Fibroblast of peridontal ligament (primary cell): ENCODE measurements around the gene SELPLG.

Experiments
- DNase-seq: peaks from one replicate; pipeline ENCODE4 v3.0.0-alpha.2; 2010; ENCODE audit errors: extremely low read depth

The SELPLG gene

DNA sequence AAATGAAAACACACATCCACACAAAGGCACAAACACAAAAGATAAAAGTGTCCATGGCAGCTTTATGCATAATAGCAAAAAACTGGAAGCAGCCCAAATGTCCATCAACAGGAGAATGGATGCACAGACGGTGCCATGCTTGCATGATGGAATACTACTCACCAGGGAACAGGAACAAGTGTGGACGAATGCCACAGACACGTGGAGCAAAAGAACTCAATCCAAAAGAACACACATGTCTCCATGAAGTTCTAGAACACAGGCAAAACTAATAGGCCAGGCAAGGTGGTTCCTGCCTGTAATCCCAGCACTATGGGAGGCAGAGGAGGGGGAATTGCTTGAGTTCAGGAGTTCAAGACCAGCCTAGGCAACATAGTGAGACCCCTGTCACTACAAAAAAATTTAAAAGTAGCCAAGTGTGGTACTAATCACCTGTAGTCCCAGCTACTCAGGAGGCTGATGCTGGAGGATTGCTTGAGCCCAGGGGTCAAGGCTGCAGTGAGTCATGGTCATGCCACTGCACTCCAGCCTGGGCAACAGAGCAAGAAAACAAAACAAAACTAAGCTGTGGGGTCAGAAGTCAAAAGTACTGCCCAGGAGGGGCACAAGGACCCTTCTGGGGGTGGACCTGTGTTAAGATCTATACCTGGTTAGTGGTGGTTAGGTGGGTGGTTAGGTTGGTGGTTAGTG is 28.5 kb downstream of the SELPLG start:
- no peak for DNase-seq

DNA sequence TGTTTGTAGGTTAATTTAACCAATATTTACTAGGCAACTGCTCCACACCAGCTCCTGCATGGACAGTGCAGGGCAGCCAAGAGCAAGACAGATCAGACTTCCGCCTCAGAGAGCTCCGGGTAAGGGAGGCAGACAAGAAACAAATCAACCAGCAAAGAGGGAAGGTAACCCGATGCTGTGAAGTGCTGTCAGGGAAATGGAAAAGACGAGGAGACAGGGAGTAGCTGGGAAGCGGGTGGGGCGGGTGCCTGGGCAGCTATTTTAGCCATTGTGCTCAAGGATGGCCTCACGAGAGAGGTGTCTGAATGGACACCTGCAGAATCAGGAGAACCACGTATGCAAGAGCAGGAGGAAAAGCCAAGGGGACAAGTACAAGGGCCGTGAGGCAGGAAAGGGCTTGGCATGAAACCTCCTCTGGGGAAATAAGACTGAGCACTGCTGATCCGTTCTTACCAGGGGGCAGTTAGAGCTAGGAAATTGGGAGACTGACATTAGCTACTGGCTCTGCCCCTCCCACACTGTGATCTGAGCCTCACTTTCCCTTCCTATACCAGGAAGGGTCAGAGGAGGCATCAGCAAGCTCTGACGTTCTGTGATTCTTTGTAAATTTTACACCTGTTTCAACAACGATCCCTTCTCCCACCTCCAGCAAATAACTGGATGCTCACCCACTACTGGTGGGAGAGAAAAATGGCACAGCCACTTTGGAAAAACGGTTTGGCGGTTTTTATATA is 29.3 kb downstream of the SELPLG start:
- DNase-seq, result no peak

DNA sequence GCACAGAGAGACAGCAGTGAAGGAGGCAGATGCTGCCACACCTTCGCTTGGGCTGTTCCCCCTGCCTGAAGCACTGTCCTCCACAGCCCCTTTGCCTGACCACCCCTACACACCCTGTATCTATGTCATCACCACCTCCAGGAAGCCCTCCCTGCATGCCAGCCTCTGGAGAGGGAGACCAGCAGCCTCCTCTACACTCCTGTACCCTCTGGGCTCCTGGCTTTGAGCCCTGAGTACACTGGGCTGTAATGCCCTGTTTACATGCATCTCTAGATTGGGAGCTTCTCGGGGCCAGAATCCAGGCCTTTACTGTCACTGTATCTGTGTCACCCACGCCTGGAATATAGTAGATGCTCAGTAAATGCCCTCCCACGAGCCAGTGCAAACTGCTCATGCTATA is 30.0 kb downstream of the SELPLG start:
- no peak for DNase-seq

DNA sequence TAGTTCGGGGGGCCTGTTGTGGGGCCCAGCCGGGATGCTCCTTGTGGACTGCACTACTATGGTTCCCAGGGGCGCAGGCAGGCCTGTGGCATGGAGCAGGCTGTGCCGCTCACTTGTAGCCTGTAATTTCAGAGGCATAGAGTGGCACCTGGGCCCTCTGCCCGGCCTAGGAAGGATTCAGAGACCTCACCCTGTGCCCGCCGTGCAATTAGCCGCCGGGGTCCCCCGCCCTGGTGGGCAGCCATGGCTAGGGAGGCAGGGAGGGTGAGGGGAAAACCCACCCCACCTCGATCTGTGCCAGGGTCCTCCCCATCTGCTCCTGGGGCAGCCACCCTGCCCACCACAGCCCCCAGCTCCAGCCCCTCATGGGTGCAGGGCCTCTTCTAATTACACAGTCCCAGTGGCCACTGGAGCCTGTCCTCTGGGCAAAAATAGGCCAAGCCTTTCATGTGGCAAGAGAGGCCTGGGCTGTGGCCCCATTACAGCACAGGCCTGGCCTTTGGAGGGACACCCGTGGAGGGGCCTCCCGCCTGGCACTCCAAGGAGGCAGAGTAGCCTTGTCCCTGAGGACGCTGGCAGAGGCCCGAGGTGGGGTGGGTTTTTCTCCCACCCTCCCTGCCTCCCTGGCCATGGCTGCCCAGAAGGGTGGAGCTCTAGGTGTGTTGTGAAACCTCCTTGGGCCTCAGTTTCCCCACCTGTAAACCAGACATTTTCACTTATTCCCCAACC is 30.6 kb downstream of the SELPLG start:
- DNase-seq, result no peak

DNA sequence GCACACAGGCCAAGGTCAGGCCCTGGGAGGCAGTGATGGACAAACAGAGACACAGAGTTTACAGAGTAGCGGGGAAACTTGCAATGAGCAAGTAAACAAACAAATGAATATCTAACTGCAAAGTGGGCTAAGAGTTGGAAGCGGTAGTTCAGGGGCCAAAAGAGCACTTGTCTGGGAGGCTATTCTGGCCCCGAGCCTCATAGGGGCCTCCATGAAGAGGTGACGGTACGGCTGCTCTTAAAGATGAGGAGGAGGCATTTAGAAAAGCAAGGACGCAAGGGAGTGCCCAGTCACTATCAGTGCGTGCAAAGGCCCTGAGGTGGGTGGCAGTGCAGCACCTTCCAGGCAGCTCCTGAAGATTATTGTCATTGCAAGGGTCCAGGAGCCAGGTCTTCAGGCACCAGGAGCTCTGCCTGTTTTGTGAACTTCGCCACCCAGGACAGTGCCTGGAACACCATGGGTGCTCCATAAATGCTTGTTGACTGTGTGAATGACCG is 31.4 kb downstream of the SELPLG start:
- DNase-seq, result no peak

DNA sequence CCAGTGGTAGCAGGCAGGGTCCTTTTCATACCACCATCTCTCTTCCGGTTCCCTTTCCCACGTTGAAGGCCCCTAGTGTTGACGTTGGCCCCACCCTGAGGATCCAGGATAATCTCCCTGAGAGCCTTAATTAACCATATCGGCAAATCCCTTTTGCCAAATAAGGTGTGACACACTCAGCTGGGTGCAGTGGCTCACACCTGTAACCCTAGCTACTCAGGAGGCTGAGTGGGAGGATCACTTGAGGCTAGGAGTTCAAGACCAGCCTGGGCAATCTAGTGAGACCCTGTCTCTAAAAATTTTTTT is 33.0 kb downstream of the SELPLG start:
- DNase-seq, result no peak

DNA sequence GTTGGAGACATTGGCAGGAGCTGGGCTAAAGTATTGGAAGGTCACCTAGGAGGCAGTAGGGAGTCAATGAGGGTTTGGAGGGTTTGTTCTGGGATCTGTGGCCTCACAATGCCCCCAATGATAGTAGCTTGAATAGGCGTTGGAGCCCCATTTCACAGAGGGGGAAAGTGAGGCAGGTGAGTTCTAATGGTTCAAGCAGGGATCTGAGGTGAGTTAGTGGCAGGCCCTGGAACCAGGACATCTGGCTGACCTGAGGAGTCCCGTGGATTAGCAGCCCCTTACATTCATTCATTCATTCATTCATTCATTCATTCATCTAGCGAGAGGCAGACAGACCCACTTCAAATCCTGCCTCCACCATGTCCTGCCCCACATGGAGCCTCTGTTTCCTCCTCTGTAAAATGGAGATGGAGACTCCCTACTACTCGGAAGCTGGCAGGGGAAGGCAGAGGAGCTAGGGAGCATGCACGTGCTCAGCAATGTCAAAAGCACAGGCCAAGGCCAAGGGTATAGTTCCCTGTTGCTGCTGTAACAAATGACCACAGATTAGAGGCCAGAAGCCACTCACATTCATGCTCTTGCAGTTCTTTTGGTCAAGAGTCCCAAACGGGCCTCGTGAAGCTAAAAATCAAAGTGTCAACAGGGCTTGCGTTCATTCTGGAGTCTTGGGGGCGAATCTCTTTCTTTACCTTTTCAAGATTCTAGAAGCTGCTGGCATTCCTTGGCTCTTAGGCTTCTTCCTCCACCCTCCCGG is 33.6 kb downstream of the SELPLG start:
- no peak for DNase-seq

DNA sequence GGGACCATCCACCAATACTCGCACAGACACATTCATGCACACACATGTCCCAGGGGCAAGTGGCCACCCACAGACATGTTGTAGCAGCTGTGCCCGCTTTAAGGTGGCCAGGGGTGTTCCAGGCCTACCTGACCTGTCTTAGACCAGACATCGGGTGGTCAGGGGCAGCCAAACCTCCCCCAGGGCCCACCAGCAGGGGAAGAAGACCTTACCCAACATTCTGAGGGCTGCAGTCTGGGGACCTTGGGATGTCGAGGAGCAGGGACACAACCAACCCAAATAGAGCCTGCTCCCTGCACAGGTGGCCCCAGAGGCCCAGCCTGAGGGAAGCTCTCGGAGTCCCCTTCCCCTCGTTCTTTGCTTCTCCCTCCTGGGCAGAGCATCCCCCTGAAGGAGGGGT is 34.2 kb downstream of the SELPLG start:
- no peak for DNase-seq

DNA sequence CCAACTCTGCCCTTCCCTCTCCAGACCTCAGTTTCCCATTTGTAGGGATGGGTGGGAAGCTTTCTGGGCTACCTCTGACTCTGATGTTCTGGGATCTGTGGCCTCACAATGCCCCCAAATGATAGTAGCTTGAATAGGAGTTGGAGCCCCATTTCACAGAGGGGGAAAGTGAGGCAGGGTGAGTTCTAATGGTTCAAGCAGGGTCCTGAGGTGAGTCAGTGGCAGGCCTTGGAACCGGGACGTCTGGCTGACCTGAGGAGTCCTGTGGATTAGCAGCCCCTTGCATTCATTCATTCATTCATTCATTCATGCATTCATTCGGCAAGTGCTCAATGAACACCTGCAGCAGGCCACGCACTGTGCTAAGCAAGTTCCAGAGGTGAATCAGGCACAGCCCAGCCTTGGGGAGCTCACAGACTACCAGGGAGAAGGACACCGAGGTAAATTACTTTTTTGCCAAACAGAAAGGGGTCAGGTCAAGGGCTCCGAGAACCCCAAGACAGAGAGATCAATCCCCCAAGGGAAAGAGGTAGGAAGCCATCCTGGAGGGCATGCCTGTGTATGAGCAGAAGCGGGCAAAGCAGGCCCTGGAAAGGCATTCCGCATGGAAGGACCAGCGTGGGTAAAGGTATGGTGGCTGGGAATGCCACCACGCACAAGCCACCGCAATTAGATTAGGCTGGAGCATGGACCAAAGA is 35.0 kb downstream of the SELPLG start:
- no peak for DNase-seq

DNA sequence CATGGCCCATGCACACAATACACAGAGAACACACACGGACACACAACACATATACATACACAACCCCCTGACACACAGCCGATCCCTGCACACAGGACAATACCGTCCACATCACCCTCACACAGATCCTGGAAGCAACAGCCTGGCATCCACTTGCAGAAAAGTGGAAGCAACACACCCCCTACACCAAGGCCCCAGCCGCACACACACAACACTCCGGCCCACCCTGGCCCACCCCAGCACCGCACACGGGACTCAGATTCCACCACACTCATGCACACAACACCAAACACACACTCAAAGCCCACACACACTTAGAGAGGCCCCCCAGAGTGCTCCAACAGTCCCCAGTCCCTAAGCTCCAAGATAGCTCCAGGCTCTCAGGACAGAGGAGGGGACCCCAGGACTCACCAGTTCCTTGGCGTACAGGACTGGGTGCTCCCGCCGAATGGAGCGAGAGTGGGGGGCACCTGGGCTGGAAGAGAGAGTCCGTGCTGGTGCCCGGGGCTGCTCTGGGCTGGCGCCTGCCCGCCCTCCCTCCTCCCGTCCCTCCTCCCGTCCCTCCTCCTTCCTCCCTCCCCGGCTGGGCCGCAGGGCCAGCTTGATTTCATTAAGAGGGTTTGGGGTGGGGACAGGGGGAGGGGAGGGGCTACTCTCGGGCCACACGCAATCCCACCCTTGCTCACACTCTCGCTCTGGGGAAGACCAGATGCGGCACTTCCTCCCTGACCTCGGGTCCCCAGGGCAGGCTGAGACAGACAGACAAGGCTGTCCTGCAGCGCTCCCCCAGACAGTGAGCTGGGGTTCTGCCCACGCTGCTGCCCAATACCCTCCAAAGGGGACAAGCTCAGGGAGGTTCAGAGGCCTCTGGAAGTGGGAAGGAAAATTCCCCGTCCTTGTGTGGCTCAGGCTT is 35.9 kb downstream of the SELPLG start, which contains the start of gene TMEM119:
TMEM119 (minus strand) TSS at position 526 of the 913 bp plus-strand sequence. CDS start 5,701 bp downstream, outside the sequence.
- DNase-seq, result peak; percentile 82

DNA sequence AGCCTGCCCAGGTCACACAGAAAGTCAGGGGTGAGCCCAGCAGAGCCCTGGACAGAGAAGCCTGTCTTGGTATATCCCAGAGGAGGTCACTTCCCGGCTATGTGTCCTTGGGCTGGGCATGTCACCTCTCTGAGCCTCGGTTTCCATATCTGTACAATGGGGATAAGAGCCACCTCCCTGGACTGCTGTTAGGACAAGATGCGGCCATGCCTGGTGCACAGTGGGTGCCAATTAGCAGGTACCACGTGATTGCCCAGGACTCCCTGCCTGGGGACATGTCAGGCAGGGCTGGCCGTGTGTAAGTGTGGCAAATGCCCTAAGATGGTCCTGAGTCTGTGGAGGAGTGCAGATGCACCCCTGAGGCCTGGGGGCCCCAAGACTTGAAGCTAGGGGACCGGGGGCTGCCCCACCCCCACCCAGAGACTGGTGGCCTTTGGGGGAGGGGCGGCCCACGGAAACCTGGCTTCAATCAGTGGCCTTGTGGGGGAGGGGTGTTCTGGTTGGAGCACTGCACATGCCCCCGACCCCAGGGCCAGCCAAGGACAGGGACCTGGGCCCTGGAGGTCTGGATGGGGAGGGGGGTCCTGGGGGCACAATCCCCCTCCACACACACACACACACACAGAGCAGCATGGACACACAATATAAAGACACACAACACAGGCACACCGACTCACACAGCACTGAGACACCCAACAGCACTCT is 36.7 kb downstream of the SELPLG start:
- no peak for DNase-seq

DNA sequence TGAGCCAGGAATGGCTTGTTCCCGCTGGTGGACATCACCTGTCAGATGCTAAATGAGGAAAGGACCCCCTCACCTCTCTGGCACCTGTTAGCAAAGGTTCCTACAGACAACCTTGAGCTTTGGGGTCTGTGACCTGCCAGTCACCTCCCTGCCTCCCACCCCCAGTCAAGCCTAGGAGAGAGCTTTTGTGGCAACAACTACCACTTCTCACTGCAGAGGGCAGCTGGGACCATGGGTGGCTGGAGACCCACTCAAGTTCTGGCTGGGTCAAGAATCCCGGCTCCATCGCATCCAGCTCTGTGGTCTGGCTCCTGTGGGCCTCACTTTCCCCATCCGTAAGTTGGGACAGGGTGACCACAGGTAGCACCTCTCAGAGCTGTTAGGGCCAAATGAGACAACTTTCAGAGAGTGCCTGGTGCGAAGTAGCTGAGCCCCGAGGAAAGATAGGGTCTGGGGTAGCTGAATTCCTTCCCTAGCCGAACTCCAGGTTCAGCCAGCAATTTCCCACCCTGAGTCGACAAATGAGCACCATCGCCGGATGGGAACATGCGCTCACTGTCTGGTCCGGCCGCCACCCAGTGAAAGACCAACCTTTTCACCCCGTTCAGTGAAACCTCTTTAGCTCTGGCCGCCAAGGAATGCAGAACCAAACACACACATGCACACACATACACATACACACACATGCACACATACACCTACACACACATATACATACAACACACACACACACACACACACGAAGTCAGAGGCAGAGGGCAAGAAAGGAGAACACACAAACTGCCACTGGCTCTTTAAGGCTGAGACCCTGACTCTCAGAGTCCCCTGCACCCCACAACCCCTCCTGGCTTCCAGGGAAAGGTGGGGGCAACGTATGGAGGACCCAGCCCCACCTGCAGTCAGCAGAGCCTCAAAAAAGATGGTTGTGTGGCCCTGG is 37.7 kb downstream of the SELPLG start:
- no peak for DNase-seq

DNA sequence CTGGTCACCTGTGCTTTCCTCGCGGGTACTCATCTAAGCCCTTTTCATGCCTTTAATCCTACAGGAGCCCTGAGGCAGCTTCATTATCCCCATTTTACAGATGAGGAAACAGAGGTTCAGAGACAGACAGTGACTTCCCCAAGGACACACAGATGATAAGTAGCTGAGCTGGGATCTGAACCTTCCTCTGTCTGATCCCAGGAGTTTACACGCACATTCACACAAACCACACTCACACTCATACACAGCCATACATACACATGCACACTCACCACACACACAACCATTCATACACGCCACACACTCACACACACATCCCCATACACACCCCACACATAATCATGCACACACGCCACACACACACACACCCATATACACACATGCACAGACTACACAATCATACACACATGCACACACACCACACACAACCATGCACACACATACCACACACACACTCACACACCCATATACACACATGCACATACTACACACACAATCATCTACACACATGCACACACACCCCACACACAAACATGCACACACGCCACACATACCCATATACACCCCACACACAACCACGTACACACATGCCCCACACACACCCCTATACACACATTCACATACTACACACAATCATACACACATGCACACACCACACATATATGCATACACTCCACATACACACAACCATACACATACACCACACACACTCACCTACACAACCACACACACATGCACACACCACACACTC is 38.6 kb downstream of the SELPLG start:
- no peak for DNase-seq

DNA sequence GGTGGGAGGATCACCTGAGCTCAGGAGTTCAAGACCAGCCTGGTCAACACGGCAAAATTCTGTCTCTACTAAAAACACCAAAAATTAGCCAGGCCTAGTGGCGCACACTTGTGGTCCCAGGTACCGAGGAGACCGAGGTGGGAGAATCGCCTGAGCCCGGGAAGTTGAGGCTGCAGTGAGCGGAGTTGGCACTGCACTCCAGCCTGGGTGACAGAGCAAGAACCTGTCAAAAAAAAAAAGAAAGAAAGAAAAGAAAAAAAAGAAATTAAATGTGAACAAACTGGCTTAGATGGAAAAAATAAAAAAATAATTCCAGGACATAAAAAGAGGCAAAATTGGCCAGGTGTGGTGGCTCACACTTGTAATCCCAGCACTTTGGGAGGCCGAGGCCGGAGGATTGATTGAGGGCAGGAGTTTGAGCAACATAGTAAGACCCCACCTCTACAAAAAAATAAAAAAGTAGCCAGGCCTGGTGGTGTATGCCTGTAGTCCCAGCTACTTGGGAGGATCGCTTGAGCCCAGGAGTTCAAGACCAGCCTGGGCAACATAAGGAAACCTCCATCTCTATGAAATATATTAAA is 39.3 kb downstream of the SELPLG start:
- no peak for DNase-seq

DNA sequence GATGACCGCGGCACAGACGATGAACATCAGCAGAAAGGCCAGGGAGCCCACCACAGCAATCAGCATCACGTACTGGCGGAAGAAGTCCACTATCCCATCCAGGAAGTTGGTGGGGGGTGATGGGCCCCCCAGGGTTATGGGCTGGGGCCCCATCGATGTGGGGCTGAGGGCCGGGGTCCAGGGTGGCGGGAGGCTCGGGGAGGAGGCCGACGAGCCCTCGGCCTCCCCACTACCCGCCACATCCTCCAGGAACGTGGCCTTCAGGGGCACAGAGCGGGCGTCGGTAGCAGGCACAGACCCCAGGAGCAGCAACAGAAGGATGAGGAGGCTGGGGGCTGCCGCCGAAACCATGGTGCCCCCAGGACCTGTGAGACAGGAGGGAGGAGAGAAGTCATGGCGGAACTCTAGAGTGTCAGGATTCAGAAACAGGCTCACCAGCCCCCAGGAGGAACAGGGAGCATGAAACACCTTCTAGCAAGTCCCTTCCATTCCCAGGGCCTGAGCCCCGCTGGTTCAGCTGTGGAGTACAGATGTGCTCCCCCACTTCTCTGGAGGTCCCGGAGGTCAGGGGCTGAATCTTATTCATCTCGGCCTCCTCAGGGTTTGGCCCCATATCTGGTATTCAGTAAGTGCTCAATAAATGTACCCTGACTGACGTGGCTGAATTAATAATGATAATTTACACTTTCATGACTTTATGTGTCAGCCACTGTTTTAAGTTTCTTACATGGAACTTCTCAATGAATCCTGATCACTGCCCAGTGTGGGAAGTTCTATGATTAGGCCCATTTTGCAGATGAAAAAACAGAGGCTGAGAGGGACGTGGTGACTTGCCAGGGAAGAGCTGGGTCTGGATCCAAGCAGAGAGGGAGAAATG is 41.4 kb downstream of the SELPLG start:
- no peak for DNase-seq

DNA sequence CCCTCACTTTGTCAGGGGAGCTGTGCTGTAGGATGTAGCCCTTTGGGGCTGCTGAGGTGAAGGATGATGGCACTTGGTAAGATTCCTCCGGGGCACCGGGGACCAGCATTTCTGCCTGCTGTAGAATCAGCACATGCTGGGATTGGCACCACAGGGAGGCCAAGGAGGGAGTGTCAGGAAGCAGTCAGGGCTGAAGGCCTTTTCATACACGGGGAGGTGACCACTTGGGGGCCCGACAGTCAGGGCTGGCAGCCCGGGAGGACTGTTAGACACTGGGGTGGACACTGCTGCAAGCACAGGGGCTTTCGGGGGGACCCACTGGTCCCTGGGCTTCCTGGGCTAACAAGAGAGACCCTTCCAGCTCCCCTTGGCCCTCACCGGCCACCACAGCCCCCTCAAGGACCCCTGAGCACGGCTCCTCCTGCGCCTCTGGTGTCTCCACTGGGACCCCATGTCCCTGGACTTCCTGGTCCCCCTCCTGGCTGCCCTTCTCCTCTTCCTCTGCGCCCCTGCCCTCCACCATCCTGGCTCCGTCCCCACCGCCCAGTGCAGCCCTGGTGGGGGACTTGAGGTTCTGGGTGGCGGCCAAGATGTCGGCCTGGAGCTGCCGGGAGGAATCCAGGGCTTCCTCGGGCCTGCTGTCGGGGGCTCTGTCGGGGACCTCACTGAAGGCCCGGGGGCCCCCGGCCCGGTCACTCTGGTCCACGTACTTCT is 42.3 kb downstream of the SELPLG start:
- DNase-seq, result no peak
